Trophoblast cell (in vitro differentiated cells and primary cell): ENCODE data around the gene TSPAN4.

Experiments
- DNase-seq, 2 donors: peaks; one replicate each; pipeline ENCODE4 v3.0.0-alpha.2; 2016
- H2AFZ ChIP-seq: 2 replicates; pipeline ENCODE4 v1.6.1; 2013; ENCODE audit warnings: low read length, moderate library complexity, mild to moderate bottlenecking; ENCODE audit not compliant: insufficient read depth, poor library complexity
- H2AK5ac ChIP-seq: 2 replicates; pipeline ENCODE4 v1.6.1; 2013; ENCODE audit warnings: mild to moderate bottlenecking, low read length
- H2BK120ac ChIP-seq: 2 replicates; pipeline ENCODE4 v1.6.1; 2013; ENCODE audit warnings: low read length, mild to moderate bottlenecking, moderate library complexity; ENCODE audit not compliant: insufficient read depth, poor library complexity
- H2BK12ac ChIP-seq: 2 replicates; pipeline ENCODE4 v1.6.1; 2013; ENCODE audit warnings: mild to moderate bottlenecking, low read length, moderate library complexity
- H2BK5ac ChIP-seq: 2 replicates; pipeline ENCODE4 v1.6.1; 2013; ENCODE audit warnings: low read length, low read depth, moderate library complexity, mild to moderate bottlenecking; ENCODE audit not compliant: poor library complexity
- H3K14ac ChIP-seq: 2 replicates; pipeline ENCODE4 v1.6.1; 2013; ENCODE audit warnings: mild to moderate bottlenecking, low read length
- H3K18ac ChIP-seq: 2 replicates; pipeline ENCODE4 v1.6.1; 2013; ENCODE audit warnings: mild to moderate bottlenecking, low read length
- H3K23ac ChIP-seq: 2 replicates; pipeline ENCODE4 v1.6.1; 2013; ENCODE audit warnings: low read length
- H3K27ac ChIP-seq: 2 replicates; pipeline ENCODE4 v1.5.1; 2013; ENCODE audit warnings: low read depth, mild to moderate bottlenecking, inconsistent platforms, low read length, moderate library complexity
- H3K27me3 ChIP-seq: 2 replicates; pipeline ENCODE4 v1.6.1; 2013; ENCODE audit warnings: inconsistent platforms, mild to moderate bottlenecking, low read length, moderate library complexity; ENCODE audit not compliant: insufficient read depth
- H3K36me3 ChIP-seq, 2 experiments: 1 replicate in 1 of 2; 2 replicates in 1 of 2; pipeline ENCODE4 v1.6.1; 2013; ENCODE audit warnings: low read length in 2 of 2, mild to moderate bottlenecking in 2 of 2, moderate library complexity in 1 of 2; ENCODE audit not compliant: insufficient read depth in 2 of 2, control insufficient read depth in 1 of 2
- H3K4ac ChIP-seq: 2 replicates; pipeline ENCODE4 v1.6.1; 2013; ENCODE audit warnings: low read depth, mild to moderate bottlenecking, low read length, moderate library complexity
- H3K4me1 ChIP-seq, 2 experiments: 1 replicate in 1 of 2; 2 replicates in 1 of 2; pipeline ENCODE4 v1.6.1; 2013; ENCODE audit warnings: low read length in 2 of 2, mild to moderate bottlenecking in 2 of 2, moderate library complexity in 1 of 2; ENCODE audit not compliant: insufficient read depth in 2 of 2, control insufficient read depth in 1 of 2
- H3K4me2 ChIP-seq: 2 replicates; pipeline ENCODE4 v1.6.1; 2013; ENCODE audit warnings: inconsistent platforms, mild to moderate bottlenecking, low read length, moderate library complexity
- H3K4me3 ChIP-seq: 2 replicates; pipeline ENCODE4 v1.5.1; 2013; ENCODE audit warnings: mild to moderate bottlenecking, low read depth, low read length, inconsistent platforms
- H3K79me1 ChIP-seq: one replicate; pipeline ENCODE4 v1.6.1; 2013; ENCODE audit warnings: low read length
- H3K79me2 ChIP-seq: 2 replicates; pipeline ENCODE4 v1.6.1; 2013; ENCODE audit warnings: low read length, mild to moderate bottlenecking; ENCODE audit not compliant: control insufficient read depth, insufficient read depth, poor library complexity
- H3K9ac ChIP-seq: 2 replicates; pipeline ENCODE4 v1.6.1; 2013; ENCODE audit warnings: mild to moderate bottlenecking, low read length
- H3K9me3 ChIP-seq: 2 replicates; pipeline ENCODE4 v1.6.1; 2013; ENCODE audit warnings: low read depth, mild to moderate bottlenecking, control low read depth, inconsistent platforms, low read length; ENCODE audit not compliant: insufficient read depth
- H4K12ac ChIP-seq: 2 replicates; pipeline ENCODE4 v1.6.1; 2013; ENCODE audit warnings: low read depth, mild to moderate bottlenecking, low read length, moderate library complexity
- H4K8ac ChIP-seq: 2 replicates; pipeline ENCODE4 v1.6.1; 2013; ENCODE audit warnings: low read depth, mild to moderate bottlenecking, low read length, moderate library complexity
- H4K91ac ChIP-seq: one replicate; pipeline ENCODE4 v1.6.1; 2013; ENCODE audit warnings: low read depth, mild to moderate bottlenecking, low read length, moderate library complexity
- WGBS: extraction: QIAGEN DNeasy Blood & Tissue Kit; methylation state at CpG from one replicate; pipeline ENCODE4 v1.1.7; 2013; ENCODE audit warnings: missing lambda C conversion rate; ENCODE audit not compliant: insufficient read length, insufficient coverage; ENCODE audit errors: extremely low coverage; 5-methylcytosine and 5-hydroxymethylcytosine counted together

Gene TSPAN4

GRCh38 chr11:864898-865297 lies 22.2 kb downstream of the TSPAN4 start:
- WGBS = no CpG with 5 or more reads among the region's 11 CpGs
- peaks cover 5 to 12% of the 10 kb centered on the region in 2 experiments for H3K36me3 ChIP-seq
- H3K4me2 ChIP-seq = no peak overlapping the region
- no peak overlapping the region for H3K23ac ChIP-seq
- DNase-seq = no peak
- H3K27ac ChIP-seq = no peak overlapping the region
- H3K4ac ChIP-seq = no peak overlapping the region
- H3K9ac ChIP-seq = no peak overlapping the region
- no peak overlapping the region for H2BK12ac ChIP-seq
- H4K8ac ChIP-seq = no peak overlapping the region
- no peak overlapping the region for H4K91ac ChIP-seq
- no peak overlapping the region for H2BK5ac ChIP-seq
- H2AFZ ChIP-seq = no peak overlapping the region
- peaks cover 1% of the 10 kb centered on the region for H3K9me3 ChIP-seq
- H3K18ac ChIP-seq = no peak overlapping the region
- H3K4me3 ChIP-seq = no peak overlapping the region
- no peaks in the 10 kb centered on the region for H3K4me1 ChIP-seq
- no peak overlapping the region for H4K12ac ChIP-seq
- H3K79me2 ChIP-seq = no peaks in the 10 kb centered on the region
- no peak overlapping the region for H2AK5ac ChIP-seq
- H3K14ac ChIP-seq = no peak overlapping the region
- no peaks in the 10 kb centered on the region for H3K79me1 ChIP-seq
- no peak overlapping the region for H2BK120ac ChIP-seq
- no peaks in the 10 kb centered on the region for H3K27me3 ChIP-seq

GRCh38 chr11:865462-866430 lies 23.1 kb downstream of the TSPAN4 start:
- H3K27ac ChIP-seq = no peak overlapping the region
- H4K91ac ChIP-seq = no peak overlapping the region
- H3K79me1 ChIP-seq = no peaks in the 10 kb centered on the region
- no peaks in the 10 kb centered on the region for H3K27me3 ChIP-seq
- no peak overlapping the region for H3K4me3 ChIP-seq
- no peak for DNase-seq
- H3K79me2 ChIP-seq = no peaks in the 10 kb centered on the region
- H3K23ac ChIP-seq = no peak overlapping the region
- no CpG with 5 or more reads among the region's 41 CpGs for WGBS
- H3K14ac ChIP-seq = no peak overlapping the region
- peaks cover 5 to 12% of the 10 kb centered on the region in 2 experiments for H3K36me3 ChIP-seq
- no peak overlapping the region for H3K9ac ChIP-seq
- no peak overlapping the region for H3K18ac ChIP-seq
- H2BK12ac ChIP-seq = no peak overlapping the region
- no peak overlapping the region for H3K4me2 ChIP-seq
- H2BK120ac ChIP-seq = no peak overlapping the region
- peaks cover 1% of the 10 kb centered on the region for H3K9me3 ChIP-seq
- no peak overlapping the region for H2BK5ac ChIP-seq
- H4K8ac ChIP-seq = no peak overlapping the region
- no peak overlapping the region for H4K12ac ChIP-seq
- H3K4ac ChIP-seq = no peak overlapping the region
- H3K4me1 ChIP-seq = no peaks in the 10 kb centered on the region
- H2AFZ ChIP-seq = no peak overlapping the region
- no peak overlapping the region for H2AK5ac ChIP-seq

- Histone ChIP-seq H2AFZ (no peak overlapping the region), H2BK120ac (no peak overlapping the region), H2AK5ac (no peak overlapping the region), H2BK12ac (no peak overlapping the region), H3K79me2 (no peaks in the 10 kb centered on the region), H3K79me1 (no peaks in the 10 kb centered on the region), H3K9me3 (peaks cover 1% of the 10 kb centered on the region), H4K91ac (no peak overlapping the region), H3K4ac (no peak overlapping the region), H3K14ac (no peak overlapping the region), H3K9ac (no peak overlapping the region), H3K4me2 (no peak overlapping the region), H3K23ac (no peak overlapping the region), H3K4me3 (no peak overlapping the region), H4K12ac (no peak overlapping the region), H3K4me1 (no peaks in the 10 kb centered on the region), H3K36me3 (peaks cover 5 to 12% of the 10 kb centered on the region in 2 experiments), H4K8ac (no peak overlapping the region), H3K27me3 (no peaks in the 10 kb centered on the region), H3K27ac (no peak overlapping the region), H2BK5ac (no peak overlapping the region), H3K18ac (no peak overlapping the region)
- DNase-seq = no peak
- WGBS = no CpG with 5 or more reads among the region's 14 CpGs
These were observed 23.8 kb downstream of the TSPAN4 start for GRCh38 chr11:866481-866880.

- no peak overlapping the region for H4K91ac ChIP-seq
- H2BK120ac ChIP-seq = no peak overlapping the region
- H3K27me3 ChIP-seq = no peaks in the 10 kb centered on the region
- no peak overlapping the region for H2BK5ac ChIP-seq
- H3K79me1 ChIP-seq = no peaks in the 10 kb centered on the region
- H3K4me1 ChIP-seq = no peaks in the 10 kb centered on the region
- no peaks in the 10 kb centered on the region for H3K79me2 ChIP-seq
- H2AK5ac ChIP-seq = no peak overlapping the region
- no peak overlapping the region for H3K4ac ChIP-seq
- no peak overlapping the region for H3K4me3 ChIP-seq
- H3K18ac ChIP-seq = no peak overlapping the region
- no peak overlapping the region for H4K8ac ChIP-seq
- peaks cover 5 to 12% of the 10 kb centered on the region in 2 experiments for H3K36me3 ChIP-seq
- H4K12ac ChIP-seq = no peak overlapping the region
- DNase-seq = no peak
- no peak overlapping the region for H3K4me2 ChIP-seq
- no peak overlapping the region for H2BK12ac ChIP-seq
- H3K9ac ChIP-seq = no peak overlapping the region
- H2AFZ ChIP-seq = no peak overlapping the region
- H3K9me3 ChIP-seq = peaks cover 1% of the 10 kb centered on the region
- H3K27ac ChIP-seq = no peak overlapping the region
- H3K14ac ChIP-seq = no peak overlapping the region
- no peak overlapping the region for H3K23ac ChIP-seq
- WGBS = no CpG with 5 or more reads among the region's 8 CpGs
These were observed 25.3 kb downstream of the TSPAN4 start for GRCh38 chr11:867856-868358.
